Non-pigmented ciliary epithelial cell (primary cell): Measurements from ENCODE around the gene METTL18.
"Not testable (repeated sequence)": the region's sequence is repeated elsewhere in the genome, so short reads cannot be mapped to it uniquely, and the experiment has no call there.

Experiments
- DNase-seq: peaks from one replicate; pipeline ENCODE4 v3.0.0-alpha.2; 2010; ENCODE audit warnings: low read depth

METTL18 gene

GRCh38 chr1:169794530-169795416, at the start of gene METTL18:
TSS of gene METTL18 (minus strand) at chr1:169794907. CDS start at chr1:169793695, 1,212 bp downstream.
- DNase-seq: peak; percentile 90

DNA sequence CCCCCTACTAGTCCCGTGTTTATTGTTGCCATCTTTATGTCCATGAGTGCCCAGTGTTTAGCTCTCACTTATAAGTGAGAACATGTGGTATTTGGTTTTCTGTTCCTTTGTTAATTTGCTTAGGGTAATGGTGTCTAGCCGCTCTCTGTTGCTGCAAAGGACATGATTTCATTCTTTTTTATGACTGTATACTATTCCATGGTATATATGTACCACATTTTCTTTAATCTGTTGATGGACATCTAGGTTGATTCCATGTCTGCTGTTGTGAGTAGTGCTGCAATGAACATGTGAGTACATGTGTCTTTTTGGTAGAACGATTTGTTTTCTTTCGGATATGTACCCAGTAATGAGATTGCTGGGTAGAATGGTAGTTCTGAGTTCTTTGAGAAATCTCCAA, 44.2 kb upstream of the METTL18 start:
- no peak for DNase-seq

- no peak for DNase-seq
Observed at GRCh38 chr1:169836198-169836597, 41.5 kb upstream of the METTL18 start.

DNA sequence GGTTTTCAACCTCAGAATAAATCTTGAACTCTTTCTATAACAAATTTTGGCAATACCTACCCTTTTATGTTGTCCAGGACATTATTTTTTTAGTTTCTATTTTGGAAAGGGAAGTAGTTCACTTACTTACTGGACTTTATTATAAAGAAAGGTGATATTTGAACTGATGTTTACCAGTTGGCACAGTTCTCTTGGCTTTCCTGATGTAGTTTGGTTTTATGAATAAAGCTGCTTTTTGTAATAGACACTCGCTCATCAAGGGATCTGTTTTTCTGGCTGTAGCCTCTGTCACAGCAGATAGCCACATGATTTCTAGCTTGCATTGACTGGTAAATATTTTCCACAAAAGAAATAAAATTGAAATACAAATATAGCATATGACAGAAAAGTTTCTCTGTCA, 40.9 kb upstream of the METTL18 start:
- no peak for DNase-seq

- no peak for DNase-seq
Observed at GRCh38 chr1:169834869-169835268, 40.2 kb upstream of the METTL18 start.

- no peak for DNase-seq
Observed at GRCh38 chr1:169833179-169833901, 38.6 kb upstream of the METTL18 start.

DNA sequence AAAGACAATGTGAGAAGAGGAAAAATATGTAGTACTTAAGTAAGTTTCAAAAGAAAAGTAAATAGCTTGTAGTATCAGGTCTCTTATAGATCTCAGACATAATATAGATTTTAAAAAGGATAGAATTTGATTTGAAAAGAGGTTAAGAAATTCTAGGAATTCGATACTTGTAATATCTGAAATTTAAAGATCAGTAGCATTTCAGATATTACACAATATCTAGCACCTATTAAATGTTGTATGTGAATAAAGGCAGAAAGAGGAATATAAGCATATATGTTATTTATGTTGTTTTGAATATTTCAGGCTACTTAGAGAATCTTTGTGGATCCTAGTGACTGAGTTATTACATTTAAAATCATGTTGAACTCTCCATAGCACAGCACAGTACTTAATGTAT, 35.0 kb upstream of the METTL18 start:
- DNase-seq: no peak

- DNase-seq: no peak
Observed at GRCh38 chr1:169824153-169824552, 29.4 kb upstream of the METTL18 start.

DNA sequence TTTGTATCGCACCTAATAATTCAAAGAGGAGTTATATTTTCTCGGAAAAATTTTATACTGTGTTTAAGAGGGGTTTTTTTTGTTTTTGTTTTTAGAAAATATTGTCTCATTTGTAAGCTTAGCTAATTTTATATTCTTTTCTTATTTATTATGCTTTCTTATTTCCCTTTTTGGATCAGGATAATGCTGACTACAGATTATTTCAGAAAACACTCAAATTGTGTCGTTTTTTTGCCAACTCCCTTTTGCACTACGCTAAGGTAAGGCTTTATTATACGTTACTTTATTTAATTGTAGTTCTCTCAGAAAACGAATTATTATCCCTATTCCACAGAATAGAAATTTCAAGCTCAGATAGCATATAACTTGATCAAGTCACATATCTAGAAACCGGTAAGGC, 26.8 kb upstream of the METTL18 start:
- no peak for DNase-seq

DNA sequence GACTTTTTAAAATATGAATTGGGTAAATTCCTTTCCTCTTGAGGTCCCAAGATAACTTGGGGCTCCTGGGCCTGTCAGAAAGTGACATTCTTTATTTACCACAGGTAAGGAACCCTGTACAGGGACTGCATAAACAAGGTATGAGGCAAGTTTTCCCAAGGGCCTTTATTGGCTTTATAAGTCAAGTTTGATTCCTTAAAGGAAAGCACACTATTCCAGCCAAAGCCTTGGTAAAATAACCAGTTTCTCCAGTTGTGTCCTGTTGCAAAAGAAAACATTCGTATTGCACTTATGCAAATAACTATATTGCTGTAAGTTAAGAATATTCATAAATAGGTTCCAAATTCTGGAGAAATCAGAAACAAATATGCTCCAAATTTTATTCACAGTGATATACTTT, 21.9 kb upstream of the METTL18 start:
- DNase-seq: no peak

- DNase-seq: no peak
Observed at GRCh38 chr1:169814265-169814664, 19.6 kb upstream of the METTL18 start.

DNA sequence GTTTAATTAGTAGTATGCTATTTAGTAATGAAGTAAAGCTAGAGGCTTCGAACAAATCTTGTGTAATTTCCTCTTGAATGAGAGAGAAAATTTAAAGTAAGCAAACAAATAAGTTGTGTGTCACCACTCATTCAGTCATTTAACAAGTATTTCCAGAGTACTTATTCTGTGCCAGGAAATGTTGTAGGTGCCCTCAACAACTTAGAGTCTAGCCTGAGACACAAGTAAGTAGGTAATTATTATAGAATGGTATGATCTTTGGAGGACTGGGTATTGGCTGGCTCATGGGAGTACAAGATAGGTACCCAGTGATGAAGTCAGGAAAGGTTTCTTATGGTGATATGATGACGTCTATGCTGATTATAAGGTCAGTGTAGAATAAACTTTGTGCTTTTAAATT, 17.4 kb upstream of the METTL18 start:
- DNase-seq: no peak

DNA sequence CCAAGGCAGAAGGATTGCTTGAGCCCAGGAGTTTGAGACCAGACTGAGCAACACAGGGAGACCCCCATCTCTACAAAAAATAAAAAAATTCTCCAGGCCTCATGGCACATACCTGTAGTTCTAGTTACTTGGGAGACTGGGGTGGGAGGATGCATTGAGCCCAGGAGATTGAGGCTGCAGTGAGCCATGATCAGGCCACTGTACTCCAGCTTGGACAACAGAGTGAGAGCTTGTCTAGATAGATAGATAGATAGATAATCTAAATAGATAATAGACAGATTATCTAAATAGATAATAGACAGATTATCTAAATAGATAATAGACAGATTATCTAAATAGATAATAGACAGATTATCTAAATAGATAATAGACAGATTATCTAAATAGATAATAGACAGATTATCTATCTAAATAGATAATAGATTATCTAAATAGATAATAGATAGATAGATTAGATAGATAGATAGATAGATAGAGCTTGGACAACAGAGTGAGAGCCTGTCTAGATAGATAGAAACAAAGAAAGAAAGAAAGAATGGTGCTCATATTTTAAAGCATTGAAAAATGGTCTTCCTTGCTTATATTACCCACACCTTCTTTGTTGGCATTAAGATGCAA, 16.8 kb upstream of the METTL18 start:
- not testable (repeated sequence) for DNase-seq

- peak; percentile 5 for DNase-seq
Observed at GRCh38 chr1:169809370-169810095, 14.8 kb upstream of the METTL18 start.

- no peak for DNase-seq
Observed at GRCh38 chr1:169804941-169805340, 10.2 kb upstream of the METTL18 start.

DNA sequence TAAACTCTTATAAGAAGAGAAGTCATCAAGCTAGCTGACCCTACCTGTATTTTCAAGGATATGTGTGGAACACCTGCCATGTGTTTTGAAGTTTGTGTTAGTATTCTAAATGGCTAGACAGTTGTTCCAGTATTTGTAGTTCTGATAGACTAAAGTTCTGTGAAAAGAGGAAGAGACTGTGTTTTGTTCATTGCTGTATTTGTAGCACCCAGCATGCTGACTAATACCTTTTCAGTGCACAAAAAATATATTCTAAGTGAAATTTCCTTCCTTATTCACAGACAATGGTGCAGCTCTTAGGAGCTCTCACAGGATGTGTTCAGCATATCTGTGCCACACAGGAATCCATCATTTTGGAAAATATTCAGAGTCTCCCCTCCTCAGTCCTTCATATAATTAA, 8.2 kb upstream of the METTL18 start:
- no peak for DNase-seq

DNA sequence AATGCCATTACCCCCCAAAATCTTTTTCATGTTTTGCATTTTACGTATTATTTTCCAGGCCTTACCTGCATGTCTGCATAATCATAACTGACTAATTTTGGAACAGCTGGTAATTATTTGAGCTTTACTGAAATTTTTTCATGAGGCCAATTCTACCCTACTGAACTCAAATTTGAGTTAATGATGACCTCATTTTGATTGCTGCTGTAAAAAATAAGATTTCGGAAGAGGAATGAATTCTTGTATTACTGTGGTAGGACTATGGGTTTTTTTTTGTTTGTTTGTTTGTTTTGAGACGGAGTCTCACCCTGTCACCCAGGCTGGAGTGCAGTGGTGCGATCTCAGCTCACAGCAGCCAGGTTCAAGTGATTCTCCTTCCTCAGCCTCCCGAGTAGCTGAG, 2.6 kb upstream of the METTL18 start:
- no peak for DNase-seq

DNA sequence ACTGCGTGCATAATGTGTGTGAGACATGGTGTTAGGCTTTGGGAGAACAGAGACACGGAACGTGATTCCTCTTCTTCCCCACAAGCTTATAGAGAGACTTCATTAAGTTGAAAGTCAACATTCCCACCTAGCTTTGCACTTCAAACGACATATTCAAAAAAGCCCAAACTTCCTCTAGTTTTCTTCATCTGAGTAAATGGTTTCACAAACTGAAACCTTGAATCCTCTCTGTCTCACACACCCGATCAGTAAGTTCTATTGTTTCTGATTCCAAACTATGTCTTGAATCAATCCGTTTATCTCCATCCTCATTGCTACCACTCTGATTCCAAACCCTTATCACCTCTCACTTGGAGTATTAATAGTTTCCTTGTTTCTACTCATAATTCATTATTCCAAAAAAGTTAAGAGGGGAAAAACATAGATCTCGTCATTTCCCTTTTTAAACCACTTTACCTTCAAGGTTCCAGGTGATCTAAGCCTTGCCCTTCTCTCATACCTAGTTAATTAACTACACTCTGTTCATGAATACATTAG, 1.6 kb upstream of the METTL18 start:
- DNase-seq: no peak

DNA sequence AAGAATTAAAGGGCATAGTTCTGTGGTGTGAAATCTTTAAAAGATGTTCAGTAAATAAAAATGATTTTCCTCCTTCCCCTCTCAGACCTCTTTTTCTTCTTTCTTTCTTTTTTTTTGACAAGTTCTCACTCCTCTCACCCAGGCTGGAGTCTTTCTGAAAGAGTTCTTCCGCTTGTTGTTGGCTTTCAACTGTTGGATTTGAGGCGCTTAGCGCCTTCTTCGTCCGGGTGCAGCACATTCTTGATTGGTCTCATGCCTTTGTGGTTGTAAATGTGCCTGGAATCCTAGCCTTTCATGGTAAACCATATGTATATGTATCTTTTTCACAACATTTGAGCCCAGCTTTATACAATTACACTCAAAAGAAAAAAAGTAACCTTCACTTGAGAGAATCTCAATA, 980 bp upstream of the METTL18 start:
- DNase-seq: no peak

DNA sequence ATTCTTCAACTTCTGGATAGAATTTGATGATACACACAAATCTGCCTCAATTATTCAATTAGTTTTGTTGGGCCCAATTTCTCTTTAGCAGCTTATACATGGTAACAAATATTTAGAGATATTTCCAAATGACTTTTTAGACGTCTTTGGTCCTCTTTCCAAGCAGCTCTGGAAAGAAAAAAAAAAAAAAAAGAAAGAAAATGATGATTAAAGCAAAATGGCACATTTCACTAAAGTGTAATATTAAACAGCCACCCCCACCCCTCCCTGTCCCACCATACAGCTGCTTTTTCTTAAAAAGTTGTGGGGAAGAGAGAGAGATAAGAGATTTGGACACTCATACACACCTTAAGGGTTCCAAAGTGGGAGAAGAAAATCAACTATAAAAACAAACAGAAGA, 977 bp downstream of the METTL18 start:
- no peak for DNase-seq

- no peak for DNase-seq
Observed at GRCh38 chr1:169788402-169788801, 6.3 kb downstream of the METTL18 start.

DNA sequence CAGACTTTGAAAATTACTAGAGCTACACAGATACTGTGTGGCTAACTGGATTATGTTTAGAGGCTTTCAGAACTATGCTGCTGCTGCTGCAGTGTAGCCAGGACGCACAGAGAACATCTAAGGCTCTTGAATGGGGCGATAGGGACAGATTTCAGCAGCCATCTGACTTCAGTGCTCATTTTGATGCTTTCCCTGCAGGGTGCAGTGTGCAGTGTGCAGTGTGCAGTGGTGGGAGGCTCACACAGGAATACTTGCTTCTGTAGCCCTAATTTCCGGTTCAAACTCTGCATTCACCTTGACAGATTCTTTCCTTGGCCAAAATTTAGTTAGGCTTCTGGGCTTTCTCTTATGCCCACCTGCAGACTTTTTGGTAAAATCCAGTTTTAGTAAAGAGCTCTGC, 7.7 kb downstream of the METTL18 start:
- DNase-seq: no peak
